ENCODE measurements around the gene KRT83.
"Not testable (repeated sequence)": the region's sequence is repeated elsewhere in the genome, so short reads cannot be mapped to it uniquely, and the experiment has no call there.

The KRT83 gene

GRCh38 chr12:52308806-52309425 lies 12.3 kb downstream of the KRT83 start:
- DNase-seq (ENCODE audit: low spot score): no peak

DNA sequence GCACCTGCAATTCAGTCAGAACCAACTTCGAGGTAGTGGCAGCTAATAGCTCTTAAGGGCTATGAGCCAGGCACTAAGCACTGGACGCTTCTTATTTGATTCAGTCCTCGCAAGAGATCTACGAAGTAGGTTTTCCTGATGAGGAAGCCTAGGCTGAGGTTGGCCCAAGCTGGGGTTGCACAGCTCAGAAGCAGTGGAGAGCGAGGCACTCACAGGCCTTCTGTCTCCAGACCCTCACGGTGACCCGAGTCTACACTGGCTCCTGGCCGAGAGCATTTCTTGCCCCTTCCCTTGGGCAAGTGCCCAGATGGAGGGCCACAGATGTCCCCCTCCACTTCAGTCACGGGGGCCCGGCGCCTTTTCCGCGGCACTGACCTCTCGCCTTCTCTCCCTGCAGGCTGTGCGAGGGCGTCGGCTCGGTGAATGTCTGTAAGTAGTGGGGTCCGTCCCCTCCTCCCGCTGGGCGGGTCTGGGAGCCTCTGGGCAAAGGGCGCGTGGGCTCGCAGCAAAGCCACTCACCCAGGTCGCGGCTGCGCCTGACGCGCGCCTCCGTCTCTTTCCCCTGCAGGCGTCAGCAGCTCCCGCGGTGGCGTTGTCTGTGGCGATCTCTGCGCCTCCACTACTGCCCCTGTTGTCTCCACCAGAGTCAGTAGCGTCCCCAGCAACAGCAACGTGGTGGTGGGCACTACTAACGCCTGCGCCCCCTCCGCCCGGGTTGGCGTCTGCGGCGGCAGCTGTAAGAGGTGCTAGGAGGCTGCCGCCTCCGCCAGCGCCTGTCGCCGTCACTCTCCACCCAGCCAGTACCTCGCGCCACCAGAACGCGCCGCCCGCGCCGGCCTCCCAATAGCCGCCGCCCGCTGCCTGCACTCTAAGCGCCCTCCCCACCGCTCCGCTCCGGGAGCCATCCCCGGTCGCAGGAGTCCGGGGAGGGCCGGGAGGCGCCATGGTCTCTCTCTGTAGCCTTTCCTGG lies 13.1 kb downstream of the KRT83 start:
- no peak for DNase-seq (ENCODE audit: low spot score)

GRCh38 chr12:52306731-52307130 lies 14.5 kb downstream of the KRT83 start:
- DNase-seq (ENCODE audit: low spot score): no peak

DNA sequence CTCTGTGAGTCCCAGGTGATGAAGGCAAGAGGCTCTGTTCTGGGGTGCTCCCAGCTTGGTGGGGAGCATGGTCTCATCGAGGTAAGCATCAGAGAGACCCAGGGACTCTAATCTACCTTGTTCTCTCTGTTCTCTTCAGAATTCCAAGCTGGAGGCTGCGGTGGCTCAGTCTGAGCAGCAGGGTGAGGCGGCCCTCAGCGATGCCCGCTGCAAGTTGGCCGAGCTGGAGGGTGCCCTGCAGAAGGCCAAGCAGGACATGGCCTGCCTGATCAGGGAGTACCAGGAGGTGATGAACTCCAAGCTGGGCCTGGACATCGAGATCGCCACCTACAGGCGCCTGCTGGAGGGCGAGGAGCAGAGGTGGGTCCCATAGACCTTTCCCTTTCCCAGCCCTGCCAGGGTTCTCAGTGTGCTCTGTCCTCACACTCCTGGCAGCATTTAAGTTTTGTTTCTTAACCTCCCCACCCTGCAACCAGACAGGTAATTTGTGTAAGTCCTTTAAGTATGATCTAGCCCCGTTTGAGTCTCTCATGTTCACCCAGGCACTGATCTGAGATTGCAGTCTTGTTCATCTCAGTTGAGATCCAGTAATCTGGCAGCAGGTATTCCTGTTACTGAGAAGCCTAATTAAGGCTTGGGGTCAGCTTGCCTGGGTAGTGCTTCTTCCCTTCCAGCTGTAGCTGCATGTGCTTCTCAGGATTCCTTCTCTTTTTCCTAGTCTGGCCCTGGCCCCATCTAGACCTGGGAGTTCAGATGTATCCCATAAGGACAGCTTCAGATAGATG lies 15.1 kb downstream of the KRT83 start:
- DNase-seq (ENCODE audit: low spot score): no peak

GRCh38 chr12:52304941-52305411 lies 16.2 kb downstream of the KRT83 start:
- DNase-seq (ENCODE audit: low spot score): not testable (repeated sequence)

DNA sequence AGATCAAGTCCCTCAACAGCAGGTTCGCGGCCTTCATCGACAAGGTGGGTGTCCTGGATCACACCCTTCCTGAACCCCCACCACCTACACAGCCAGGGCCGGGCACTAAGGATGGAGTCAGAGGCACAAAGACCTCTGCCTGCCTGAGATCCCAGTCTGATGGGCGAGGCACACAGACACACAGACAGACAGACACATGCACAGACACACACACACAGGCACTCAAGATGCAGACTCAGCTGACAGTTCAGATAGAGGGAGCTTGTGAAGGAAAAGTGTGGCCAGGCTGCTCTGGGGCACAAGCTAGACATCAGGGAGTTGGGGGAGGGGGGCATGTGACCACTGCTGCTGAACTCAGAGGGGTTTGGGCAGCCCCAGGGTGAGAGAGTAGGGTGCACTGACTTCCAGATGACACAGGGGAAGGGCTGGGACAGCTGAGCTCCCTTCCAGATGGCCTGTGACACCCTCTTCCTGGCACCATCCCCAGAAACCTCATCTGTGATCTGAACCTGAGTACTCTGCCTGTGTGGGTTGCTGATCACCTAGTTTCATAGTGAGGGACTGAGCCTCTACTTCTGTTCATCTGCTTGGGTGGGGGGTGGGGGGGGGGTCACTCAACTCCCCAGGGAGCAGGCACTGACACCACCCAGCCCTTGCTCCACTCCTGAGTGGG lies 18.8 kb downstream of the KRT83 start:
- not testable (repeated sequence) for DNase-seq (ENCODE audit: low spot score)

- DNase-seq (ENCODE audit: low spot score): not testable (repeated sequence)
These were observed 19.5 kb downstream of the KRT83 start for GRCh38 chr12:52301721-52302120.

DNA sequence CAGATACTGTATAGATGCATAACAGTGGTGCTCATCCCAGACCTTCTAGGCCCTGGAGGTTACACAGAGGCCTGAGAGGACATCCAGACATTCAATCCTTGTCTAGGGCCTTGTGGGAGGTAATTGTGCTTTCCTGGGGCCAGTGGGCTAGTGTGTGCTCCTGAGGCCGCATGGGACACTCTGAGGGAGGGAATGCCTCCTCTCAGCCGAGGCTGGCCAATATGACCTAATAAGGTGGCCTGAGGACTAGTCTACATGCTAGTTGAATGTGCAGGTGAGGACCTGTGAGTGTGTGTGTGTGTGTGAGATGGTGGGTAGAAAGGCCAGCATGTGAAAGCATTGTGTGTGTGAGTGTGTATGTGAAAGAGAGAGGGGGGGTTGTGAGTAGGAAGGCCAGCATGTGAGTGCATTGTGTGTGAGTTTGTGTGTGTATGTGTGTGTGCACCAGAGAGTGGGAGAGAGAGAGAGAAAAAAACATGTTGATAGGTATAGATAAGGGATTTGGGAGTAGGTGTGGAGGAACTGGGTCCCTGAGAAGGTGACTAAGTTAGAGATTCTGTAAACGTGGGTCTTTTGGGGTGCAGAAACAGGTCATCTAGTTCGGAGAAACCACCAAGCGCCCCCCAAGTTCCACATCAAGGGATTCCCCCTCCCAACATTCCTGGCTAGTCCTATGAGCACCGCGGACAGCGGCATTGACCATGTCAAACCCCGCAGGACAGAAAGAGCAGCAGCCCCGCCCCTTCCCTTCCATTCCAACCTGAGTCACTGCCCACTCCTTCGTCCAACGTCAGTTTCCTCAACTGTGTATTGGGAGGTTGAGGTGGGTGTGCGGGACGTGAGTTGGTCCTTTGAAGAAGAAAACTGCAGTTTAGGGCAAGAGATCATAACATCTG lies 20.2 kb downstream of the KRT83 start:
- no peak for DNase-seq (ENCODE audit: low spot score)

GRCh38 chr12:52298677-52299190 lies 22.5 kb downstream of the KRT83 start:
- DNase-seq (ENCODE audit: low spot score): no peak

DNA sequence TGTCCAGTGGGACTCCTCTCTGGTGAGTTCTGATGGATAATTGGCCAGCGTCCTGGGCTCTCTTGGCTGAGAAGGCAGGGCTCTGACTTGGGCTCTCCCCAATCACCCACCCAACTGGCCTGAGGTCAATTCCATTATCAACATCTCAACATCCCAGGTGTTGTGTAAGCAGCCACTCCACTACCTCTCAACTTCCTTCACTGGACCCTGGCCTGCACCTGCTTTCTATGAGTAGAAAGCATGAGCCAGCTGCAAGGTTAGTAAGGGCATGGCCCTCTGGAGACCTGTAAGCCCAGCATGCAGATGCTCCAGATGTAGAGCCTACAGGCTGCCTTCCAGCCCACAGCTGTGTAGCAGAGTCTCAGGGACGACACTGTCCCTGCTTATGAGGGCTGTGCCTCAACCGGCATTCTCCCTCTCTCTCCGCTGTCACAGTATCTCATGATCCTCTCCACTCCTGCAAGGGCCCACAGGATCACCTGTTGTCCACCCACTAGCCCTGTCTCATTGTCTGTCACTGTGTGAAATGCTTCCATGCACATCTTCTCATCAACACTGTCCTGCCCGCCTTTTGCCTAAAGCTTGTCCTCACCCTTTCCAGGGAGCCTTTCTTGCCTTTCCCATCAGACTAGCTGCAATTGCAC lies 24.5 kb downstream of the KRT83 start:
- no peak for DNase-seq (ENCODE audit: low spot score)

DNA sequence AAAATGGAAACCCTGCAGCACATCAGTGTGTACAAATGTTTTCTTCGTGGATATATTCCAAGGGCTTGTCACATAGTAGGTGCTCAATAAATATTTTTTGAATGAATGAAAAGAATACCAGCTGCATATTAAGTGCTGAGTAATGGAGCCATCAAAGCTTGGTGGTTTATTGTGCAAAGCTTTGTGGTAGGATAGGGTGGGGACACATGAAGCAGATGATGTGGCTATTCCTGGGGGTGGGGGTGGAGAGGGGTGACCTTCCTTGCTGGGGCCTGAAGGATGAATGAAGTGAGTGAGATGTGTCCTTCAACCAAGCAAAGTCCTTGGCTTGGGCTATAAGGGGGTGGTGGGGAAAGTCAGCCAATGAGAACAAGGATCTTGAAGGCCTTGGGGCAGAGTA lies 25.5 kb downstream of the KRT83 start:
- DNase-seq (ENCODE audit: low spot score): no peak

DNA sequence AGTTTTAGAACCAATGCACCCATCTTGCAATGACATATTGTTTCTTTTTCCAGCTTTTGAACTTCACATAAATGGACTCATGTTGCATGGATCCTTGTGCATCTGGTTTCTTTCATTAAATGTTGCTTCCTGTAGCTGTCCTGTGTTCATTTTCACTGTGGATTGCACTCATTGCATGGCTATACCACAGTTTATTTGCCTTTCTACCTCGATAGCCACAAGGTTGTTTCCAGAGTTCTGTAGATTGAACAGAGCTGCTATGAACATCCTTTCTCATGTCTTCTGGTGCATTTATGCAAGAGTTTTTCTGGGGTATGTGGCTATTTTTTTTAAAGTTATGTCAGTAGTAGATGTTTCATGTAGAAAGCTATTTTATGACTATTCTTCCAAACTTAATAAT lies 26.4 kb downstream of the KRT83 start:
- DNase-seq (ENCODE audit: low spot score): no peak

GRCh38 chr12:52293926-52294325 lies 27.3 kb downstream of the KRT83 start:
- no peak for DNase-seq (ENCODE audit: low spot score)

DNA sequence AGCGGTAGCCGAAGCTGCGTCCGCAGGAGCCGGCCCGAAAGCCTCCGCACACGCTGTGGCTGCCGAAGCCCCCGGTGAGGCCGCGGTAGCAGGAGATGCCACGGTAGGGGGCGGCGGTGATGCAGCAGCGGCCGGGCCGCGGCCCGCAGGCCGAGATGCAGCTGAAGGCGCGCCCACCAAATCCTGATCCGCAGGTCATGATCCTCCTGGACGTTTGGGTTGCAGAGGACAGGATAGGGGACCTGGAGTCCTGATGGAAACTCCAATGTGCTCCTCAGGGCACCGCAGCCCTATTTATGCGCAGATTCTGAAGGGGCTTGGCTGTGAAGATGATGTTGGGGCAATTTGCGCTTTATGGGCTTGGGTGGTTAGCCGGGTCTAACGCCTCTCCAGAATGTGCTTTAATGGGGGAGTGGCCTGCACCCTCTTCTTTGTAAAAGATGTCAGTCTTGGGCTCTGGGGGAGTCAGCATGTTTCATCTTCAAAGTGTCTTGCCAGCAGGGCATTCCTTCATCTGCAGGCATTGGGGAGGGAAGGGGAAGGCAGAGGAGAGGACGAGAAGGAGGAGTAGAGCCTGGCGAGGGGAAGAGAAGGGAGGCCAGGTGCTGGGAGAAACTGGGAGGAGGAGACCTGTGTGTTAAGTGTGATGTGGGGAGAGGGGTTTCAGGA lies 29.8 kb downstream of the KRT83 start, which contains the start of gene KRT81:
Gene KRT81 (minus strand): TSS at position 268 of the 669 bp plus-strand sequence. CDS start 69 bp downstream, at position 199.
- no peak for DNase-seq (ENCODE audit: low spot score)

DNA sequence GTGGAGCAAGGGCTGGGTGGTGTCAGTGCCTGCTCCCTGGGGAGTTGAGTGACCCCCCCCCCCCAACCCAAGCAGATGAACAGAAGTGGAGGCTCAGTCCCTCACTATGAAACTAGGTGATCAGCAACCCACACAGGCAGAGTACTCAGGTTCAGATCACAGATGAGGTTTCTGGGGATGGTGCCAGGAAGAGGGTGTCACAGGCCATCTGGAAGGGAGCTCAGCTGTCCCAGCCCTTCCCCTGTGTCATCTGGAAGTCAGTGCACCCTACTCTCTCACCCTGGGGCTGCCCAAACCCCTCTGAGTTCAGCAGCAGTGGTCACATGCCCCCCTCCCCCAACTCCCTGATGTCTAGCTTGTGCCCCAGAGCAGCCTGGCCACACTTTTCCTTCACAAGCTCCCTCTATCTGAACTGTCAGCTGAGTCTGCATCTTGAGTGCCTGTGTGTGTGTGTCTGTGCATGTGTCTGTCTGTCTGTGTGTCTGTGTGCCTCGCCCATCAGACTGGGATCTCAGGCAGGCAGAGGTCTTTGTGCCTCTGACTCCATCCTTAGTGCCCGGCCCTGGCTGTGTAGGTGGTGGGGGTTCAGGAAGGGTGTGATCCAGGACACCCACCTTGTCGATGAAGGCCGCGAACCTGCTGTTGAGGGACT lies 30.6 kb downstream of the KRT83 start:
- not testable (repeated sequence) for DNase-seq (ENCODE audit: low spot score)

GRCh38 chr12:52287816-52288805 lies 33.1 kb downstream of the KRT83 start:
- DNase-seq (ENCODE audit: low spot score): not testable (repeated sequence)
